Measurements from ENCODE around the gene HEY2. TPM values are rescaled to one million over a fixed set of nuclear protein-coding genes. Genes with fewer than 3 reads are reported as not detected.

Gene HEY2
- total RNA-seq, 2 experiments from 2014 or later: not detected

DNA sequence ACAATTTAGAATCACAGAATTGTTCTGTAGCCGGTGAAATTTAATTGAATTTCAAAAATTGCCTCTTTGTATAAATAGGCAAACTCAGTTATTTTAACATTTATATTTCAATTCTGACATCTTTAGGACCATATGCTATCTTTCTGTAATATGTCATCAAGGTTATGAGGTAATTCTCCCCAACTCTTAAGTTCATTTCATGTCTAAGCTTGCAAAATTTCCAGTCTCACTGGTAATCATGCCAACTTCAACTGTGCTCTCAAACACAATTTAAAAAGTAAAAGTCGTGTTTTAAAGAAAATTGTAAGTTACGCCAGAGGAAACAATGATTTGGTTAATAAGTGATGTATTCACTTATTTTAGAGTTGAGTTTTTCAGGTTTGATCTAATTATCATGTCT is 42.7 kb downstream of the HEY2 start:
- POLR2A ChIA-PET: interaction anchor here (3.5 to 3.7 kb wide), 3 partner anchors 11 to 194 kb away, joined by 25 to 101 read pairs (median 32); partner anchors contain the start of genes HINT3 and TRMT11
- no peak overlapping the region for H3K27ac Mint-ChIP-seq
- peaks cover 6% of the 10 kb centered on the region for H3K36me3 Mint-ChIP-seq
- CTCF ChIA-PET: interaction anchor here (0.7 to 6.0 kb wide), 18 partner anchors 10 to 491 kb away, joined by 3 to 106 read pairs (median 8); partner anchors contain the start of genes HDDC2, HINT3 and TRMT11
- H3K27me3 Mint-ChIP-seq: no peaks in the 10 kb centered on the region
- intact Hi-C loops (cut with micrococcal nuclease): loop anchor here (1.0 to 10.0 kb wide), 2 partner anchors 127 to 1503 kb away; no protein-coding TSS in a partner anchor
- no peaks in the 10 kb centered on the region for H3K9me3 Mint-ChIP-seq
- no peak for DNase-seq
- peaks cover 58% of the 10 kb centered on the region for H3K4me1 Mint-ChIP-seq (ENCODE audit: low read depth)
- H3K4me3 Mint-ChIP-seq: peak overlapping the region; percentile 86

DNA sequence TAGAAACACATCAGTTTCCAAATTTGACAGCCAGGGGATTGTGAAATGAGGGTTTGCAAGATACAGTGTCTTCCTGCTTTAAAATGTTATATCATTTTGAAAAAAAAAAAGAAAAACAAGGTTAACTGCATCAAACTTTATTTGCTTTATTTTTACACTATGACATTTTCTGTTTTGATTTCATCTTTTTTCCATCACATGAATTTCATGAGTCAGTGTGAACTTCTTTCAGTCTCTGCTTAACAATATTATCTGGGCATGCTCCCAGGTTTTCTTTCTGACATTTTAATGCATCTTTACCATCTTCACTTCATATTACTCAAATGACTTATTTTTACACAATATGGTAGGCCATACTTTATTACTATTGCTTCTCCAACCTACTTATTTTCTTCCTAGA is 43.2 kb downstream of the HEY2 start:
- H3K4me1 Mint-ChIP-seq (ENCODE audit: low read depth): peaks cover 61% of the 10 kb centered on the region
- peak overlapping the region; percentile 43 for H3K4me3 Mint-ChIP-seq
- ChIA-PET CTCF (interaction anchor here (0.8 to 6.0 kb wide), 8 partner anchors 11 to 181 kb away, joined by 3 to 106 read pairs (median 9); partner anchors contain the start of gene HINT3), POLR2A (interaction anchor here (1.8 kb wide), 1 partner anchor 12 kb away, joined by 7 read pairs; no protein-coding TSS in a partner anchor)
- H3K36me3 Mint-ChIP-seq: peaks cover 6% of the 10 kb centered on the region
- no peaks in the 10 kb centered on the region for H3K27me3 Mint-ChIP-seq
- DNase-seq: no peak
- intact Hi-C loops (cut with micrococcal nuclease): loop anchor here (1.0 to 10.0 kb wide), 2 partner anchors 127 to 1502 kb away; no protein-coding TSS in a partner anchor
- H3K27ac Mint-ChIP-seq: no peak overlapping the region
- H3K9me3 Mint-ChIP-seq: no peaks in the 10 kb centered on the region

GRCh38 chr6:125793280-125793679 is 43.8 kb downstream of the HEY2 start:
- Mint-ChIP-seq H3K27ac (peak overlapping the region; percentile 46), H3K36me3 (peaks cover 7% of the 10 kb centered on the region), H3K9me3 (no peaks in the 10 kb centered on the region), H3K4me1 (ENCODE audit: low read depth) (peaks cover 59% of the 10 kb centered on the region), H3K27me3 (no peaks in the 10 kb centered on the region), H3K4me3 (peak overlapping the region; percentile 45)
- no peak for DNase-seq
- ChIA-PET CTCF (interaction anchor here (0.6 to 6.0 kb wide), 8 partner anchors 11 to 164 kb away, joined by 3 to 106 read pairs (median 3); partner anchors contain the start of gene HINT3), POLR2A (interaction anchor here (1.1 to 1.8 kb wide), 3 partner anchors 11 to 163 kb away, joined by 5 to 7 read pairs (median 7); no protein-coding TSS in a partner anchor)
- intact Hi-C loops (cut with micrococcal nuclease): loop anchor here (10.0 kb wide), 1 partner anchor 1502 kb away; no protein-coding TSS in a partner anchor

GRCh38 chr6:125793863-125794262 is 44.4 kb downstream of the HEY2 start:
- intact Hi-C loops (cut with micrococcal nuclease): loop anchor here (1.0 to 10.0 kb wide), 2 partner anchors 10 to 1501 kb away; no protein-coding TSS in a partner anchor
- POLR2A ChIA-PET: interaction anchor here (0.6 to 1.8 kb wide), 6 partner anchors 11 to 162 kb away, joined by 3 to 7 read pairs (median 4); no protein-coding TSS in a partner anchor
- H3K9me3 Mint-ChIP-seq: no peaks in the 10 kb centered on the region
- peak overlapping the region; percentile 46 for H3K27ac Mint-ChIP-seq
- H3K27me3 Mint-ChIP-seq: no peaks in the 10 kb centered on the region
- DNase-seq: no peak
- peaks cover 8% of the 10 kb centered on the region for H3K36me3 Mint-ChIP-seq
- CTCF ChIA-PET: interaction anchor here (0.6 to 6.0 kb wide), 9 partner anchors 10 to 164 kb away, joined by 3 to 106 read pairs (median 3); partner anchors contain the start of gene HINT3
- peaks cover 59% of the 10 kb centered on the region for H3K4me1 Mint-ChIP-seq (ENCODE audit: low read depth)
- peak overlapping the region; percentile 45 for H3K4me3 Mint-ChIP-seq

DNA sequence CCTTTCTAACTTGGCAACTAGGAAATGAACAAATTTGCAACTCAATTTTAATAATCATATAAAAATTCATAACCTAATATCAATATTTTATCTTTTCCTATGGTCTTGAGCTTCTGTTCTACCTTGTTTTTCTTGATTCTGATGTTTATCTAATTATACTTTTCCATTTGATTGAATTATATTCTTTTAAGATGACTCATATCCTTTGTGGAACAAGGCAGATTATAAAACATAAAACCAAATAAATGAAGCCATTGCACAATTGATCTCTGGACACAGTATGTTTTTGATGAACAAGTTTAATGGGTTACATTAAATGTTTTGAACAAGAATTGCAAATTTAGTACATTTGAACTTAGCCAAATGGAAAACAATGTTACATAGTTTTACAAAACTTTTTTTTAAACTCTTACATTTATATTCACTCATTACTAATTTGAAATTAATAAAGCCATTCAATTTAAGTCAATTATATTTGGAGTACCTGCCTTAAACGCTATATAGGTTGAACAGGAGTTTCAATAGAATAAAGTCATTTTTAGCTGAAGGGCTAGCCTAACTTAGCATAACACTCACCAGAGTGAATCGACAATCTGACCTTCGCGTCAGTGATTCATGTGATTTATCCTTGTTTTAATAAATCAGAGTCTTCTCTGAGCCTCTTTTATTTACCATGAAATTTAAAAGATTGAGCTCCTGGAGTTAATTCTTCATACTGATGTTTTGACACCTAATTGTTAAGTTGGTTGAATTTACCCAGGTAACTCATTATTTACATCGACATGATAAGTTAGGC is 45.1 kb downstream of the HEY2 start:
- H3K27ac Mint-ChIP-seq: no peak overlapping the region

DNA sequence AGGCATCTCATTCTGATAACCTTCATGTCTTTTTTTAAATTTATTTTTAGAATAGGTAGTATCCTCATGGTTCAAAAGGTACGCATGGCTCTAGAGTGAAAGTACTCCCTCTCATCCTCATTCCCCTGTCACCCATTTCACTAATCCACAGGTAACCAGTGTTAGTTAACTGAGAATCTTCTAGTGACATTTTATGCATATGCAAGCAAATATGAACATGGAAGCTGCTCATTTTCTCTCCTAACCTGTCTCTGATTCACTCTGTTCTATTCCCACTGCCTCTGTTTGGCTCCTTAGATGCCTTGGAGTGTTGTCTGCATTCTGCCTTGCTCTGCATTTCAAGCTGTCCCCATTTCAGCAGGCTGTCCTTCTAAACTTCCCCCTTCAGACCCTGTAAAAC is 45.9 kb downstream of the HEY2 start:
- ChIA-PET POLR2A (no interaction called here), CTCF (interaction anchor here (3.1 kb wide), 1 partner anchor 111 kb away, joined by 9 read pairs; no protein-coding TSS in a partner anchor)
- Mint-ChIP-seq H3K9me3 (no peaks in the 10 kb centered on the region), H3K4me3 (no peak overlapping the region), H3K4me1 (ENCODE audit: low read depth) (peaks cover 51% of the 10 kb centered on the region), H3K36me3 (peaks cover 12% of the 10 kb centered on the region), H3K27me3 (no peaks in the 10 kb centered on the region), H3K27ac (no peak overlapping the region)
- no peak for DNase-seq
- intact Hi-C loops (cut with micrococcal nuclease): loop anchor here (10.0 kb wide), 1 partner anchor 1500 kb away; no protein-coding TSS in a partner anchor

More for the DNA sequence above, 45.1 kb downstream of the HEY2 start:
- no peaks in the 10 kb centered on the region for H3K9me3 Mint-ChIP-seq
- no peaks in the 10 kb centered on the region for H3K27me3 Mint-ChIP-seq
- DNase-seq: no peak
- peaks cover 57% of the 10 kb centered on the region for H3K4me1 Mint-ChIP-seq (ENCODE audit: low read depth)
- ChIA-PET POLR2A (interaction anchor here (0.6 to 1.8 kb wide), 6 partner anchors 10 to 162 kb away, joined by 3 to 7 read pairs (median 4); no protein-coding TSS in a partner anchor), CTCF (interaction anchor here (0.6 to 6.0 kb wide), 6 partner anchors 10 to 163 kb away, joined by 3 to 106 read pairs (median 4); partner anchors contain the start of gene HINT3)
- no peak overlapping the region for H3K4me3 Mint-ChIP-seq
- intact Hi-C loops (cut with micrococcal nuclease): loop anchor here (1.0 to 10.0 kb wide), 2 partner anchors 10 to 1500 kb away; no protein-coding TSS in a partner anchor
- peaks cover 12% of the 10 kb centered on the region for H3K36me3 Mint-ChIP-seq

- Mint-ChIP-seq H3K9me3 (no peaks in the 10 kb centered on the region), H3K4me1 (ENCODE audit: low read depth) (peaks cover 46% of the 10 kb centered on the region), H3K27ac (no peak overlapping the region), H3K4me3 (no peak overlapping the region), H3K27me3 (no peaks in the 10 kb centered on the region), H3K36me3 (peaks cover 12% of the 10 kb centered on the region)
- intact Hi-C loops (cut with micrococcal nuclease): loop anchor here (10.0 kb wide), 1 partner anchor 1497 kb away; no protein-coding TSS in a partner anchor
- CTCF ChIA-PET: interaction anchor here (1.2 to 3.0 kb wide), 3 partner anchors 10 to 109 kb away, joined by 3 to 7 read pairs (median 3); no protein-coding TSS in a partner anchor
- POLR2A ChIA-PET: no interaction called here
- no peak for DNase-seq
Observed at GRCh38 chr6:125797120-125797885, 47.9 kb downstream of the HEY2 start.

GRCh38 chr6:125797886-125798444 is 48.5 kb downstream of the HEY2 start:
- no peak for DNase-seq
- Mint-ChIP-seq H3K27me3 (no peaks in the 10 kb centered on the region), H3K36me3 (peaks cover 14% of the 10 kb centered on the region), H3K9me3 (no peaks in the 10 kb centered on the region), H3K4me3 (no peak overlapping the region), H3K4me1 (ENCODE audit: low read depth) (peaks cover 46% of the 10 kb centered on the region), H3K27ac (no peak overlapping the region)
- intact Hi-C loops (cut with micrococcal nuclease): loop anchor here (10.0 kb wide), 1 partner anchor 1497 kb away; no protein-coding TSS in a partner anchor
- CTCF ChIA-PET: interaction anchor here (1.0 to 3.0 kb wide), 3 partner anchors 9 to 158 kb away, joined by 3 to 7 read pairs (median 3); no protein-coding TSS in a partner anchor
- POLR2A ChIA-PET: no interaction called here

- CTCF ChIA-PET: interaction anchor here (1.0 to 3.0 kb wide), 2 partner anchors 8 to 157 kb away, joined by 3 to 7 read pairs; no protein-coding TSS in a partner anchor
- Mint-ChIP-seq H3K9me3 (no peaks in the 10 kb centered on the region), H3K36me3 (peaks cover 16% of the 10 kb centered on the region), H3K27me3 (no peaks in the 10 kb centered on the region), H3K4me1 (ENCODE audit: low read depth) (peaks cover 46% of the 10 kb centered on the region), H3K4me3 (no peak overlapping the region), H3K27ac (no peak overlapping the region)
- intact Hi-C loops (cut with micrococcal nuclease): loop anchor here (10.0 kb wide), 1 partner anchor 1496 kb away; no protein-coding TSS in a partner anchor
- POLR2A ChIA-PET: no interaction called here
- DNase-seq: no peak
Observed at GRCh38 chr6:125798734-125799508, 49.5 kb downstream of the HEY2 start.

- Mint-ChIP-seq H3K4me1 (ENCODE audit: low read depth) (peaks cover 56% of the 10 kb centered on the region), H3K4me3 (no peak overlapping the region), H3K9me3 (no peaks in the 10 kb centered on the region), H3K27me3 (no peaks in the 10 kb centered on the region), H3K36me3 (peaks cover 20% of the 10 kb centered on the region), H3K27ac (no peak overlapping the region)
- intact Hi-C loops (cut with micrococcal nuclease): no loop called here
- POLR2A ChIA-PET: interaction anchor here (0.6 kb wide), 1 partner anchor 1536 kb away, joined by 3 read pairs; no protein-coding TSS in a partner anchor
- DNase-seq: no peak
- CTCF ChIA-PET: interaction anchor here (1.3 to 2.3 kb wide), 3 partner anchors 8 to 154 kb away, joined by 4 to 9 read pairs (median 8); partner anchors contain the start of genes HINT3 and NCOA7
Observed at GRCh38 chr6:125802383-125802782, 53.0 kb downstream of the HEY2 start.

All from activated CD4-positive, alpha-beta memory T cell treated with anti-CD3 and anti-CD28 coated beads for 36 hours (primary cell).